Activated naive CD4-positive, alpha-beta T cell treated with anti-CD3 and anti-CD28 coated beads, Interleukin-2, amount 50 U/mL, for 24 hours (primary cell): ENCODE results near the gene RPSA.
"Not testable (repeated sequence)": the region's sequence is repeated elsewhere in the genome, so short reads cannot be mapped to it uniquely, and the experiment has no call there.

Source experiments
- H3K27ac Mint-ChIP-seq: one replicate; pipeline ENCODE4 v1.8.0; 2021; ENCODE audit warnings: mild to moderate bottlenecking, mixed read lengths
- H3K27me3 Mint-ChIP-seq: one replicate; pipeline ENCODE4 v1.8.0; 2021; ENCODE audit warnings: mixed read lengths
- H3K36me3 Mint-ChIP-seq: one replicate; pipeline ENCODE4 v1.8.0; 2021; ENCODE audit warnings: mixed read lengths
- H3K4me1 Mint-ChIP-seq: one replicate; pipeline ENCODE4 v1.8.0; 2021; ENCODE audit warnings: mixed read lengths
- H3K4me3 Mint-ChIP-seq: one replicate; pipeline ENCODE4 v1.8.0; 2021; ENCODE audit warnings: mild to moderate bottlenecking, mixed read lengths
- H3K9me3 Mint-ChIP-seq: one replicate; pipeline ENCODE4 v1.8.0; 2021; ENCODE audit warnings: mixed read lengths

RPSA gene

GRCh38 chr3:39453872-39454271 lies 47.4 kb downstream of the RPSA start:
- H3K4me1 Mint-ChIP-seq, H3K27ac Mint-ChIP-seq, H3K36me3 Mint-ChIP-seq, H3K9me3 Mint-ChIP-seq, H3K27me3 Mint-ChIP-seq, H3K4me3 Mint-ChIP-seq: not testable (repeated sequence)

- Mint-ChIP-seq H3K36me3 (no peaks in the 10 kb centered on the region), H3K27me3 (peaks cover 8% of the 10 kb centered on the region), H3K4me3 (no peak overlapping the region), H3K27ac (no peak overlapping the region), H3K4me1 (no peaks in the 10 kb centered on the region), H3K9me3 (no peaks in the 10 kb centered on the region)
These were observed 48.2 kb downstream of the RPSA start for GRCh38 chr3:39454591-39455217.

GRCh38 chr3:39456159-39456558 lies 49.6 kb downstream of the RPSA start:
- Mint-ChIP-seq H3K9me3 (no peaks in the 10 kb centered on the region), H3K4me3 (no peak overlapping the region), H3K27ac (no peak overlapping the region), H3K4me1 (no peaks in the 10 kb centered on the region), H3K27me3 (peaks cover 10% of the 10 kb centered on the region), H3K36me3 (no peaks in the 10 kb centered on the region)

GRCh38 chr3:39457361-39457760 lies 50.8 kb downstream of the RPSA start:
- Mint-ChIP-seq H3K27me3 (peaks cover 10% of the 10 kb centered on the region), H3K9me3 (no peaks in the 10 kb centered on the region), H3K4me1 (no peaks in the 10 kb centered on the region), H3K4me3 (no peak overlapping the region), H3K36me3 (no peaks in the 10 kb centered on the region), H3K27ac (no peak overlapping the region)

GRCh38 chr3:39458579-39458978 lies 52.1 kb downstream of the RPSA start:
- not testable (repeated sequence) for H3K4me1 Mint-ChIP-seq, H3K27me3 Mint-ChIP-seq, H3K4me3 Mint-ChIP-seq, H3K36me3 Mint-ChIP-seq, H3K27ac Mint-ChIP-seq, H3K9me3 Mint-ChIP-seq

GRCh38 chr3:39460677-39461076 lies 54.2 kb downstream of the RPSA start:
- H3K27ac Mint-ChIP-seq: no peak overlapping the region
- no peaks in the 10 kb centered on the region for H3K9me3 Mint-ChIP-seq
- peaks cover 3% of the 10 kb centered on the region for H3K27me3 Mint-ChIP-seq
- no peaks in the 10 kb centered on the region for H3K4me1 Mint-ChIP-seq
- H3K4me3 Mint-ChIP-seq: no peak overlapping the region
- H3K36me3 Mint-ChIP-seq: no peaks in the 10 kb centered on the region
